ENCODE measurements around the gene TTF2.
A peak's percentile ranks its signal among the peaks of the same experiment; 100 is the strongest.

Gene TTF2

GRCh38 chr1:117051224-117052064 is 8.7 kb upstream of the TTF2 start:
- no peaks in the 10 kb centered on the region for H3K36me3 ChIP-seq (ENCODE audit: insufficient read depth, low read length)
- TF ChIP-seq EZH2 (IDR thresholded peaks at IDR 0.05) = no peak
- TF ChIP-seq POLR2AphosphoS5 (IDR thresholded peaks at IDR 0.05; ENCODE audit: borderline replicate concordance, low read depth, low read length) = no peak
- no peak for TF ChIP-seq FOXP2 (optimal IDR thresholded peaks at IDR 0.05; ENCODE audit: control extremely low read depth, extremely low read length, insufficient read depth)
- no peak overlapping the region for H3K4me3 ChIP-seq
- H3K9me3 ChIP-seq (ENCODE audit: low read depth, low read length) = no peaks in the 10 kb centered on the region
- no peak overlapping the region for H3K27ac ChIP-seq
- no peak for DNase-seq (ENCODE audit: low read depth, low spot score)
- H3K9ac ChIP-seq (ENCODE audit: insufficient read length) = no peak overlapping the region

DNA sequence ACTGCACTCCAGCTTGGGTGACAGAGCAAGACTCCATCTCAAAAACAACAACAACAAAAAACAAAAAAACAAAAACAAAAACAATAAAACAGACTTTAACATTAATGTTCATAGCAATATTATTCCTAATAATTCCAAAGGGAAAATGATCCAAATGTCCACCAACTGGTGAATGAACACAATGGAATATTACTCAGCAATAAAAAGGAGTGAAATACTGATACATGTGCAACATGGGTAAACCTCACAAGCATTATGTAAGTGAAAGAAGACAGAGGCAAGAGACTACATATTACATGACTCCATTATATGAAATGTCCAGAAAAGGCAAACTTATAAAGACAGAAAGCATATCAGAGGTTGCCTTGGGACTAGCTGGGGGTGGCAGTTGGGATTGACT is 6.1 kb upstream of the TTF2 start:
- no peak overlapping the region for H3K9ac ChIP-seq (ENCODE audit: insufficient read length)
- no peaks in the 10 kb centered on the region for H3K9me3 ChIP-seq (ENCODE audit: low read depth, low read length)

GRCh38 chr1:117058810-117059209 is 1.3 kb upstream of the TTF2 start:
- Histone ChIP-seq H3K9ac (ENCODE audit: insufficient read length) (peak overlapping the region; percentile 86), H3K36me3 (ENCODE audit: insufficient read depth, low read length) (peaks cover 3% of the 10 kb centered on the region; the same call in 1 of the 2 replicates), H3K4me3 (peak overlapping the region; percentile 96), H3K27ac (no peak overlapping the region), H3K9me3 (ENCODE audit: low read depth, low read length) (no peaks in the 10 kb centered on the region)
- DNase-seq (ENCODE audit: low read depth, low spot score) = no peak
- no peak for TF ChIP-seq EZH2 (IDR thresholded peaks at IDR 0.05)
- no peak for TF ChIP-seq POLR2AphosphoS5 (IDR thresholded peaks at IDR 0.05; ENCODE audit: borderline replicate concordance, low read depth, low read length)

More for the DNA sequence above, 6.1 kb upstream of the TTF2 start:
- Histone ChIP-seq H3K27ac (no peak overlapping the region), H3K4me3 (no peak overlapping the region), H3K36me3 (ENCODE audit: insufficient read depth, low read length) (no peaks in the 10 kb centered on the region)
- no peak for DNase-seq (ENCODE audit: low read depth, low spot score)
- TF ChIP-seq EZH2 (IDR thresholded peaks at IDR 0.05) = no peak
- TF ChIP-seq POLR2AphosphoS5 (IDR thresholded peaks at IDR 0.05; ENCODE audit: borderline replicate concordance, low read depth, low read length) = no peak
- TF ChIP-seq FOXP2 (optimal IDR thresholded peaks at IDR 0.05; ENCODE audit: control extremely low read depth, extremely low read length, insufficient read depth) = no peak

- H3K27ac ChIP-seq = peak overlapping the region; percentile 82
- H3K9me3 ChIP-seq (ENCODE audit: low read depth, low read length) = no peaks in the 10 kb centered on the region
- DNase-seq (ENCODE audit: low read depth, low spot score) = no peak
- peak overlapping the region; percentile 86 for H3K9ac ChIP-seq (ENCODE audit: insufficient read length)
- H3K36me3 ChIP-seq (ENCODE audit: insufficient read depth, low read length) = peaks cover 3% of the 10 kb centered on the region; the same call in 1 of the 2 replicates
- peak overlapping the region; percentile 96 for H3K4me3 ChIP-seq
- TF ChIP-seq FOXP2 (optimal IDR thresholded peaks at IDR 0.05; ENCODE audit: control extremely low read depth, extremely low read length, insufficient read depth) = no peak
- no peak for TF ChIP-seq POLR2AphosphoS5 (IDR thresholded peaks at IDR 0.05; ENCODE audit: borderline replicate concordance, low read depth, low read length)
- TF ChIP-seq EZH2 (IDR thresholded peaks at IDR 0.05) = no peak
These were observed 820 bp upstream of the TTF2 start for GRCh38 chr1:117059334-117059677.

GRCh38 chr1:117060441-117061317 is 553 bp downstream of the TTF2 start:
- H3K4me3 ChIP-seq = peak overlapping the region; percentile 96
- no peak for TF ChIP-seq POLR2AphosphoS5 (IDR thresholded peaks at IDR 0.05; ENCODE audit: borderline replicate concordance, low read depth, low read length)
- TF ChIP-seq FOXP2 (optimal IDR thresholded peaks at IDR 0.05; ENCODE audit: control extremely low read depth, extremely low read length, insufficient read depth) = no peak
- TF ChIP-seq EZH2 (IDR thresholded peaks at IDR 0.05) = no peak
- no peaks in the 10 kb centered on the region for H3K9me3 ChIP-seq (ENCODE audit: low read depth, low read length)
- H3K36me3 ChIP-seq (ENCODE audit: insufficient read depth, low read length) = peaks cover 3% of the 10 kb centered on the region; the same call in 1 of the 2 replicates
- DNase-seq (ENCODE audit: low read depth, low spot score) = no peak
- no peak overlapping the region for H3K27ac ChIP-seq
- peak overlapping the region; percentile 86 for H3K9ac ChIP-seq (ENCODE audit: insufficient read length)

DNA sequence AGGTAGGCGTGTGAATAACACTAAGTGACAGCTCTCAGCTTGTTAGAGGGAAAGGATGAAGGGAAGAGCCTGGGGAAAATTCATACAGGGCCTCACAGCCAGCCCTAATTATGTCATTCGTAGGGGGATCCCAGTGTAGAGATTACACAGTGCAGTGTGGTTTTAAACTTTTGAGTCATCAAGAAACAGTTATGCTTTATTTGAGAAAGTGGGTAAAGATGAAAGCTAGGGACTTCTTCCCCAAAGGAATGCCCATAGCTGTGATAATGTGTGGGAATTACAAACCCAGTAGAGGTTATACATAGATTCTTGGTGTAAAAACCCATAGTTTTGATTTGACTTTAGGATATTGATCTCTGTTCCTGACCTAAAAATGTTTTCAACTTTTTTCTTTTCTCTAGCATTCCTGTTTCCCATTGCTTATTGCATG is 1.9 kb downstream of the TTF2 start:
- no peak for DNase-seq (ENCODE audit: low read depth, low spot score)
- TF ChIP-seq EZH2 (IDR thresholded peaks at IDR 0.05) (no peak), FOXP2 (optimal IDR thresholded peaks at IDR 0.05; ENCODE audit: control extremely low read depth, extremely low read length, insufficient read depth) (no peak), POLR2AphosphoS5 (IDR thresholded peaks at IDR 0.05; ENCODE audit: borderline replicate concordance, low read depth, low read length) (no peak)
- Histone ChIP-seq H3K27ac (no peak overlapping the region), H3K9ac (ENCODE audit: insufficient read length) (no peak overlapping the region), H3K36me3 (ENCODE audit: insufficient read depth, low read length) (peaks cover 3% of the 10 kb centered on the region), H3K4me3 (no peak overlapping the region), H3K9me3 (ENCODE audit: low read depth, low read length) (no peaks in the 10 kb centered on the region)

GRCh38 chr1:117066367-117066766 is 6.2 kb downstream of the TTF2 start:
- Histone ChIP-seq H3K9ac (ENCODE audit: insufficient read length) (no peak overlapping the region), H3K9me3 (ENCODE audit: low read depth, low read length) (no peaks in the 10 kb centered on the region), H3K27ac (no peak overlapping the region), H3K4me3 (no peak overlapping the region), H3K36me3 (ENCODE audit: insufficient read depth, low read length) (peaks cover 3% of the 10 kb centered on the region)
- no peak for TF ChIP-seq FOXP2 (optimal IDR thresholded peaks at IDR 0.05; ENCODE audit: control extremely low read depth, extremely low read length, insufficient read depth)
- no peak for TF ChIP-seq POLR2AphosphoS5 (IDR thresholded peaks at IDR 0.05; ENCODE audit: borderline replicate concordance, low read depth, low read length)
- no peak for TF ChIP-seq EZH2 (IDR thresholded peaks at IDR 0.05)
- DNase-seq (ENCODE audit: low read depth, low spot score) = no peak
